Fibroblast of villous mesenchyme (primary cell): ENCODE data around the gene OGFRL1. TPM values are rescaled to one million over a fixed set of nuclear protein-coding genes. Genes with fewer than 3 reads are reported as not detected.

Source experiments
- DNase-seq: peaks from one replicate; pipeline ENCODE4 v3.0.0-alpha.2; 2010; ENCODE audit warnings: low read depth
- H3K4me3 ChIP-seq: 2 replicates; pipeline ENCODE4 v1.5.1; 2011; ENCODE audit warnings: low read depth, mild to moderate bottlenecking, low read length
- total RNA-seq: library from RNA; depleted of rRNA; stranded (reverse); fragments of >200 nt; gene quantifications from 2 replicates; pipeline ENCODE4 v1.2.3, GENCODE V29; 2012
- TF ChIP-seq, protein P1 (sequence below): IDR thresholded peaks from 2 replicates; pipeline ENCODE4 v1.5.1; 2012; ENCODE audit warnings: low read depth, mild to moderate bottlenecking, low read length; ENCODE audit not compliant: insufficient read depth

The OGFRL1 gene
- total RNA-seq, 1 donor = 241 TPM

DNA sequence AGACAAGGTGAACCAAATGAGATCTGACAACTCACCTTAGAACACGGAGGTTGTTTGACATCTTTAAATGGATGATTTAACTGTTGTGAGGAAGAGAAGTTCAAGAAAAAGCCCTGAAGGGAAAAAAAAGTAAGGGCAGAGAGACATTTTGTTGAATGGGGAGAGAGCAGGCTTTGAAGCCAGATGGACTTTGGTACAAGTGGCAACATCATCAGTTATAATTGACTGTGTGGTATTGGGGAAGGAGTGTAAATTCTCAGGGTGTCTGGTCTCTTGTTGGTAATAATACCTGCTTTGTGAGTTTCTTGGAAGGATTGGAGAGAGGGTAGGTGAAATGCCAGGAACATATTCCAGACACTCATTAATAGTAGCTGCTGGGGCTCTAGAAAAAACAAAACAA is 21.6 kb downstream of the OGFRL1 start:
- no peak overlapping the region for H3K4me3 ChIP-seq
- TF ChIP-seq, protein P1, sequence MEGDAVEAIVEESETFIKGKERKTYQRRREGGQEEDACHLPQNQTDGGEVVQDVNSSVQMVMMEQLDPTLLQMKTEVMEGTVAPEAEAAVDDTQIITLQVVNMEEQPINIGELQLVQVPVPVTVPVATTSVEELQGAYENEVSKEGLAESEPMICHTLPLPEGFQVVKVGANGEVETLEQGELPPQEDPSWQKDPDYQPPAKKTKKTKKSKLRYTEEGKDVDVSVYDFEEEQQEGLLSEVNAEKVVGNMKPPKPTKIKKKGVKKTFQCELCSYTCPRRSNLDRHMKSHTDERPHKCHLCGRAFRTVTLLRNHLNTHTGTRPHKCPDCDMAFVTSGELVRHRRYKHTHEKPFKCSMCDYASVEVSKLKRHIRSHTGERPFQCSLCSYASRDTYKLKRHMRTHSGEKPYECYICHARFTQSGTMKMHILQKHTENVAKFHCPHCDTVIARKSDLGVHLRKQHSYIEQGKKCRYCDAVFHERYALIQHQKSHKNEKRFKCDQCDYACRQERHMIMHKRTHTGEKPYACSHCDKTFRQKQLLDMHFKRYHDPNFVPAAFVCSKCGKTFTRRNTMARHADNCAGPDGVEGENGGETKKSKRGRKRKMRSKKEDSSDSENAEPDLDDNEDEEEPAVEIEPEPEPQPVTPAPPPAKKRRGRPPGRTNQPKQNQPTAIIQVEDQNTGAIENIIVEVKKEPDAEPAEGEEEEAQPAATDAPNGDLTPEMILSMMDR = no peak
- DNase-seq = no peak

DNA sequence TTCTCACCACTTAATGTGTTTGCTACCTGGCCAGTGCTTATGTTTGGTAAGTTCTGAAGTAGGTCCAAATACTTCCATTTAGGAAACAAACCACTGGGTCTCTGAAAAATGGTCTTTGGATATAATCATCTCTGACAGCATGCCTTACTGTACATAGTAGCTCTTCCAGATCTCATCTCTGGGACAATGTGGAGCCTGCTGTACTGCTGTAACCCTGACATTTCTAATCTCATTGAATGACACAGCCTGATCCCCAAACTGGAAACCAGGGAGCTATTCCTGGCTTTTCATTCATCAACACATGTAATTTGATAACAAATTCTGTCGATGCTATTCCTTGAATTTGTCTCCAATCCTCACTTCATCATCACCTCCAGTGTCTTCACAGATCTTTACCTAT is 23.5 kb downstream of the OGFRL1 start:
- TF ChIP-seq, protein P1 = no peak
- no peak for DNase-seq

DNA sequence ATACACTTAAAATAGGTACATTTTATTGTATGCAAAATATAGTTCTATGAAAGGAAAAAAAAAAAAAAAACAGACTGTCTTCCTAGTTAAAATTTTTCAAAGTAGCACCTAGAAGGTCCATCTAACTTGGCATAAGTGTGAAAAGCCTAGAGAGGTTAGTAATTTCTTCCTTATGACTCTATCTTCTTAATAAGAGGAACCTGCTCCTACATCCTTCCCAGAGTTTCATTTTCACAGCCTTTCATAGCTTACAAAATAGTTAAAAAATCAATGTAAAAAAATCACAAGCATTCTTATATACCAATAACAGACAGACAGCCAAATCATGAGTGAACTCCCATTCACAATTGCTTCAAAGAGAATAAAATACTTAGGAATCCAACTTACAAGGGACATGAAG is 28.8 kb downstream of the OGFRL1 start:
- H3K4me3 ChIP-seq = no peak overlapping the region
- TF ChIP-seq, protein P1 = no peak
- DNase-seq = no peak

More for the DNA sequence above, 23.5 kb downstream of the OGFRL1 start:
- no peak overlapping the region for H3K4me3 ChIP-seq

DNA sequence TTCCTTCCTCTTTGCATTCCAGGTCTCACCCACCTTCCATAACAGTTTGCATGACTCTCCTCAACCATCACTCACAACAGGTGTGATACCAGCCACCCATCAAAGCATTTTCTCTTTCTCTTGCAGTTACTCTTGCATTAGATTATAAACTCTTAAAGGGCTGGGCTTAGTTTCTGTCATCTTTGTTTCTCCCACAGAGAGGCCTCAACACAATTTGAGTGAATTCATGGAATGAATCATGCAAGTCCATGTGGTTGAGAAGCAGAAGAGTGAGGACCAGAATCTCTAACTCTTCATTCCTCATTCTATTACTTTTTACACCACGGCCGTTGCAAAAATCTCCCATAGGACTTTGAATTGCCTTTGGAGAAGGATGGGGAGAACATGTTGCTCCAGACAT is 31.4 kb downstream of the OGFRL1 start:
- TF ChIP-seq, protein P1 = no peak
- H3K4me3 ChIP-seq = no peak overlapping the region
- DNase-seq = no peak

DNA sequence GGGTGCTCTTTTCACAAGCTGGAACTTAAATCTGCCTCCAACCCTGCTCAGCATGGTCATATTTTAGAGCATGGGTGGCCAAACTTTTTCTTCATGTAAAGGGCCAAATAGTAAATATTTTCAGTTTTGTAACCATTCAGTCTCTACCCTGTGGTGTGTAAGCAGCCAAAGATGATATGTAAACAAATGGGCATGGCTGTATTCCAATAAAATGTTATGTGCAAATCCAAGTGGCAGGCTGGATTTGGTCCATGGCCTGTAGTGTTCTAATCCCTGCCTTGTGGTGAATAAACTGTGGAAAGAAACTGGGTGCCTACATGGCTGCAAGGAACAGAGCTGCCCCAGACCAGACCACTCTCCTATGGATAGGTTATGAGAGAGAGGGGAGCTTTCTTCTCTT is 32.7 kb downstream of the OGFRL1 start:
- peak; percentile 27 for DNase-seq
- TF ChIP-seq, protein P1 = no peak
- H3K4me3 ChIP-seq = no peak overlapping the region

DNA sequence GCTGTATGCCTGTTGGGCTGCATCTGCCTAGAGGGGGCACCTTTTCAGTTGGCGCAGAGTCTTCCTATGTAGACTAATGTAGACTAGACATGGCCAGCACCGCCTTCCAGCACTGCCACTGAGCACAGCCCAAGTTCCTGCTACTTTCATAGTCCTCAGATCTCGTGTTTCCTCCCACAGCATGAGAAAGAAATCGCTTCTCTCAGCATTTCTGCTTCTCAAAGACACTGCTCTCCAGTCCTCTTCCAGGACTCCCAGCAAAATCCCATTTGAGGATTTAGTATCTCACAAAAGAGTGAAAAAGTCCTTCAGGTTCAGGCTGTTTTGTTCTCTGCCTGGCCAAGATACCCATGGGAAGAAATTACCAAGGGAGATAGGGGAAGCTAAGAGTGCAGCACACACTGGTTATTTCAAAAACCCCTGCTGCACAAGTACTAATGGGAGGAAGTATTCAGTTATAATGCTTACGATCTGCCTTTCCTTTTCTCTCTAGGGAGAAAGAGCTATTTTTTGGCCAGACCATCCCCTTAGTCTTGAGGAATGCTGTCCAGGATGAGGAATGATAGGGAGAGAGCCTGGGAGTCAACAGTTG is 35.7 kb downstream of the OGFRL1 start:
- TF ChIP-seq, protein P1 = no peak
- H3K4me3 ChIP-seq = no peak overlapping the region
- DNase-seq = no peak

DNA sequence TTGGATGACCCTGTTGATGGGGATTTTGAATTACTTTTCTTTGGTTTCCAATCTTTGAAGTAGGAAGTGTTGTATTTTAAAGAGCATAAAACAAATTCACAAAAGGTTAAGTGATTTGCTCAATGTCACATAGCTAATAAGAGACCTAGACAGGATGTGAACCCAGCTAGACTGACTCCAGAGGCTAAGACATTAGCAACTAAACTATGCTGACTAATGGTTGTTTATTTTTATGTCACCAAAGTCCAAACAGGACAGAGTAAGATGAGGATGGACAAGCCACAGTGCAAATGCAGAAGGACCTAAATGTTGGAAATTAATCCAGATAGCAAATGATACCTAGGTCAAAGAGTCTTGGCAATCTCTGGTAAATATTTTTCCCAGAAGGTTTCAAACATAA is 38.0 kb downstream of the OGFRL1 start:
- DNase-seq = peak; percentile 38
- TF ChIP-seq, protein P1 = no peak
- no peak overlapping the region for H3K4me3 ChIP-seq
